Activated T-cell treated with anti-CD3 and anti-CD28 coated beads for 48 hours (primary cell): ENCODE results near the gene HSPA9.

Experiments
- DNase-seq: peaks from one replicate; pipeline ENCODE4 v3.0.0-alpha.2; 2020; ENCODE audit warnings: low read depth

The HSPA9 gene

DNA sequence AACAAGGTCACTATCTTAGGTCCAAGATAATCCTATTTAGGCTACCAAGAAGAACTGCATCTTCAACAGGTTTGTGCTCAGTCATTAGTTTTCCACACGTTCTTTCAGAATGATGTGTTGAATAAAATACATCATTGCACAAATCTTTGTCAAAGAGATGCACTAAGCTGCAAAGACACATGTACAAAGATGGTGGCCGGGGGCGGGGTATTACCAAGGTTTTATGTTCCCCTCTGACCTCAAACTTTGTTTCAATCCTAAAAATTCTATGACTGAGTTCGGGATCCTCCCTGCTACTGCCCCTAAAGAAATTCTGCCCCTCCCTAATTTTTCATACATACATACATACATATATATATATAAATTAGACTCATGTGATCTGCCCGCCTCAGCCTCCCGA lies 14.2 kb downstream of the HSPA9 start:
- no peak for DNase-seq

DNA sequence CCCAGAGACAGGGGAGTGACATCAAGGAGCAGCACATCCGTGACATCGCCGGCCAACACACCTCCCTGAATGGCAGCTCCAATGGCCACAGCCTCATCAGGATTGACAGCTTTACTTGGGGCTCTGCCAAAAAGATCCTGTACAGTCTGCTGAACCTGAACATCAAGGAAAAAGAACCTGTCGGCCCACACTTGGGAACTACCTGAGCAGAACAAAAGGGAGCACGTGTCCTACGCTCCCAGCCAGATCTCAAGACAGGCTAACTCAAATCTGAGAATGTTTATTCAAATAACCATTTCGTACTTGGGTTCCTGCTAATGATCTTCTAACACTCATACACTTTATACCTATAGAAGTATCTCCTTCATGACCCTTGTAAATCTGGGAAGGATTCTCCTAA lies 15.3 kb downstream of the HSPA9 start:
- no peak for DNase-seq

DNA sequence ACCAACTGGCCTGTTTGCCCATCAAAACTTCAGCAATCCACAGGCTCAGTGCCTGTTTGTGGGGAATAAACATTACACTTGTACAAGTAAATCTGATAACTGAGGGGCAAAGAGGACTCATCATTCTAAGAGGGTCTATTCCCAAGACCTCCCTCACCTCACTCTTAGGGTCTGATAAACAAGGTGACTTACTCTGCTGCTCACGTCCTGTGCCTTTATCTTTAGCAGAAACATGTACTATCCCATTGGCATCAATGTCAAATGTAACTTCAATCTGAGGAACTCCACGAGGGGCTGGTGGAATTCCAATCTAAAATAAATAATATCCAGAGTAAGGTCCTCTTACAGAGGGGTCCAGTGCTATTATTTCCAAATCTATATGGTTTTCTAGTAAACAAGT lies 17.5 kb downstream of the HSPA9 start:
- no peak for DNase-seq

DNA sequence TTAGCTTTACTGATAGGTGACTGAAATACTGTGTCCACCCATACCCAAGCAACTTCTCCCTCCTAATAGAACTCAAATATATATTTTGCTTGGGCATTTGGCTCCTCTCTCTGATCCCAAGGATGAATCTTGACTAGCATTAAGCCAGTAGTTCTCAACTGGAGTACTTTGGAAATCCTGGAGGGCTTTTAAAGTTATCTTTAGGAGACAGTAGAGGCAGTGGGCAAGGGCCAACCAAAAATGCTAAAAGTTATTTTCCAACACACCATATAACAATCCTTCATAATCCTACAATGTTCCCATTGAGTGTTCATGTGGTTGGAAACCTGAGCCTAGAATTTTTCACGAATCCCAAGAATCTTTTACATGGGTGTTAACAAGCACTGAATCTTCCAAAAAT lies 21.1 kb downstream of the HSPA9 start:
- no peak for DNase-seq

DNA sequence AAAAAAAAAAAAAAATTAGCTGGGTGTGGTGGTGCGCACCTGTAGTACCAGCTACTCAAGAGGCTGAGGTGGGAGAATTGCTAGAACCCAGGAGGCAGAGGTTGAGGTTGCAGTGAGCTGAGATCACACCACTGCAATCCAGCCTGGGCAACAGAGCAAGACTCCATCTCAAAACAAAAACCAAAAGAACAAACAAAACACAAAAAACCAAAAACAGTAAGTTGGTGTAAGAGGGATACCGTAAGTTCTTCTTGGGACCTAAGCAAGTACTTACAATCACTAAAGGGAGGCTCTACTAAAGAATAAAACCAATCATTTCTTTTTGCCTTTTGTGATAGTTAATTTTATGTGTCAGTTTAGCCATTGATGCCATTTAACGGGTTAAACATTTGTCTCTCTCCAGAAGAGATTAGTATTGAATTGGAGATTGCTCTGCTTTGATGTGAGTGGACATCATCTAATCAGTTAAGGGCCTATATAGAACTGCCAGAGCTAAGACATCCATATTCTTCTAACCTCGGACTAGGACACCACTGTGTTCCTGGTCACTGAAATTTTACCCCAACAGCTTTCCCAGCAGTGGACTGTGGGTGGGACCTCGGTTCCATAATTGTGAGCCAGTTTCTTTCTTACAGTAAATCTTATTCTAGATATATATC lies 21.6 kb downstream of the HSPA9 start:
- no peak for DNase-seq

DNA sequence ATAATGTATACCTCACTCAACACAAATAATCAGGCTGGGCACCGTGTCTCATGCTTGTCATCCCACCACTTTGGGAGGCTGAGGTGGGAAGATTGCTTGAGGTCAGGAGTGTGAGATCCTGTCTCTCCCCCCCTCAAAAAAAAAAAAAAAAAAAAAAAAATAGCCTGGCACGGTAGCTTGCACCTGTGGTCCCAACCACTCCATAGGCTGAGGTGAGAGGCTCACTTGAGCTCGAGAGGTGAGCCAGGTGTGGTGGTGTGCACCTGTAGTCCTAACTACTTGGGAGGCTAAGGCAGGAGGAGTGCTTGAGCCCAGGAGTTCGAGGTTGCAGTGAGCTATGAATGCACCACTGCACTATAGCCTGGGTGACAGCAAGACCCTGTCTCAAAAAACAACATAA lies 22.5 kb downstream of the HSPA9 start:
- DNase-seq = no peak

DNA sequence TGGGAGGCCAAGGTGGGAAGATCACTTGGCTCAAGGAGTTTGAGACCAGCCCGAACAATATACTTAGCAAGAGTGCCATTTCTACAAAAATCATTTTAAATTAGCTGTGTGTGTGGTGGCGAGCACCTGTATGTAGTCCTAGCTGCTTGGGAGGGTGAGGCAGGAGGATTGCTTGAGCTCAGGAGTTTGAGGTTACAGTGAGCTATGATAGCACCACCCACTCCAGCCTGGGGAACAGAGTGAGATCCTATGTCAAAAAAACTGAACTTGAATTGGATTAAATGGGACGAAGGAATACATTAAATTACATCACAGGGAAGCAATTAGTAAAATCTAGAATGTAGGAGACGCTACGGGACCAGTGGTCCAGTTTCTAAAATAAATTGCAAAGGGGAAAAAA lies 25.8 kb downstream of the HSPA9 start:
- DNase-seq = no peak

DNA sequence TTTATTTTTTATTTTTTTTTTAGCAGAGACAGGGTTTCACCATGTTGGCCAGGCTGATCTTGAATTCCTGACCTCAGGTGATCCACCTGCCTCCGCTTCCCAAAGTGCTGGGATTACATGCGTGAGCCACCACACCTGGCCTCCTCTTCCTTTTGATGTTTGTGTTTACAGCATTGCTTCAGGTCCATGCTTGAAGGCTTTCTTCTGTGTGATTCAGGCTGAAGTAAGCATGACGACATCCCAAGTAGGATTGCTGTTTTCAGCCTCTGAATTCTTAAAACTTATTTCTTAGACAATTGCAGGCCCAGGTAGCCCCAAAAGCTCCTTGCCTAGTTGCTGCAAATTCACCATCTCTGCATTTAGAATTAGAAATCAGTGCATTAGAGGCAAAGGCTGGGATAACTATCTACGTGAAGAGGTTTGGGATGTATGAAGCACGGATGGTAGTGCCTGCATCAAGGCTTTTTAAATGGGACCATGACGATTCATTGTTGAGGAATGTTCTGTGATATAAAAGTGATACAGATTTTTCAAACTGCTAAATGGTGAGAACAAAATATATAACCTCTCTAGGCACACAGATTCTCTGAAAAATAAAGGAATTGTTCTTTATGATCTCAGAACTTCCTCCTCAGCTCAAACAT lies 29.2 kb downstream of the HSPA9 start:
- DNase-seq = no peak

DNA sequence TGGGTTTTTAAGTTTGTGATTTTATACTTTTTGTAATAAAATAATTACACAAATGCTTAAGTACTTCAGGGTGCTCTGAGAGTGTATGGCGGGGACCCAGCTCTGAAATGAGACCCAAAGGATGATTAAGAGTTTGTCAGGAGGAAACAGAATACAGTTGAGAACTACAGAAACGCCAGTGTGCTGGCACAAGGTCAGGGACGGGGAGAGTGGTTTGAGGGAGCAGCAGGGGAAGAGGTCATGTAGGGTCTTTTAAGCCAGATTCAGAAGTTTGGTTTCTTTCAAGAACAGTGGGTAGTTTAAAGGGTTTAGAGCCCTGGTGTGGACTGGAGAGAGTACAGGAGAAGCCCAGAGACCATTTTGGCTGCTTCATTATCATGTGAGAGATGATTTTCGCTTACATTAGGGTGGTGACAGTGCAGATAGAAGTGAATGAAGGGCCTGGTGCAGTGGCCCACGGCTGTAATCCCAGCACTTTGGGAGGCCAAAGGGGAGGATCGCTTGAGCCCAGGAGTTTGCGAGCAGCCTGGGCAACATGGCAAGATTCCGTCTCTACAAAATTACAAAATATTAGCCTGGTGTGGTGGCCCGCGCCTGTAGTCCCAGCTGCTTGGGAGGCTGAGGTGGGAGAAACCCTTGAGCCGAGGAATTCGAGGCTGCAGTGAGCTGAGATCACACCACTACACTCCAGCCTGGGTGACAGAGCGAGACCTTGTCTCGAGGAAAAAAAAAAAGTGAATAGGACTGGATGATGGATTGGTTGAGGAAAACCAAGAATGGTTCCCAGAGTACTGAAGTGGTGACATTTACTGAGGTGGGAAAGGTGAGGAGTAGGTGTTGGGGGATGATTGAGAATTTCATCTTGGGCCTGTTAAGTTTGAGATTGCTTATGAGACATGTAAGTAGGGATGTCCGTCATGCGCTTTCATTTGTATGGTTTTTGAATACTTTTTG lies 30.7 kb downstream of the HSPA9 start:
- no peak for DNase-seq

DNA sequence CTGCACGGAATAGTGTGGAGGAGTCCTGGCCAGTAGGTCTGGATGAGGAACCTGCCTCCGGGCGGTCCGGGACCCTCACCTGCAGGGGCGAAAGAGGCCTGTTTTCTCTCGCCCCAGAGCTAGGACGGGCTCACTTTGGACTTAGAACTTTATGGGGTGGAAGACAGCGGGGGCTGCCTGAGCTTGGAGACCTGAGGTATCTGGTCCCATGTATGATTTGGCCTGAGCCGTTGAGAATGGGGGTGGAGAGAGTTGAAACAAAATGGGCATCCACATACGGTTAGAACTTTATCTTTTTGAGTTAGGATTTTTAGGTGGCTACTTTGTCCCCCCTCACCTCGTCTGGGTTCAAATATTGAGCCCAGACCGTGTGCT lies 31.5 kb downstream of the HSPA9 start:
- DNase-seq = no peak

DNA sequence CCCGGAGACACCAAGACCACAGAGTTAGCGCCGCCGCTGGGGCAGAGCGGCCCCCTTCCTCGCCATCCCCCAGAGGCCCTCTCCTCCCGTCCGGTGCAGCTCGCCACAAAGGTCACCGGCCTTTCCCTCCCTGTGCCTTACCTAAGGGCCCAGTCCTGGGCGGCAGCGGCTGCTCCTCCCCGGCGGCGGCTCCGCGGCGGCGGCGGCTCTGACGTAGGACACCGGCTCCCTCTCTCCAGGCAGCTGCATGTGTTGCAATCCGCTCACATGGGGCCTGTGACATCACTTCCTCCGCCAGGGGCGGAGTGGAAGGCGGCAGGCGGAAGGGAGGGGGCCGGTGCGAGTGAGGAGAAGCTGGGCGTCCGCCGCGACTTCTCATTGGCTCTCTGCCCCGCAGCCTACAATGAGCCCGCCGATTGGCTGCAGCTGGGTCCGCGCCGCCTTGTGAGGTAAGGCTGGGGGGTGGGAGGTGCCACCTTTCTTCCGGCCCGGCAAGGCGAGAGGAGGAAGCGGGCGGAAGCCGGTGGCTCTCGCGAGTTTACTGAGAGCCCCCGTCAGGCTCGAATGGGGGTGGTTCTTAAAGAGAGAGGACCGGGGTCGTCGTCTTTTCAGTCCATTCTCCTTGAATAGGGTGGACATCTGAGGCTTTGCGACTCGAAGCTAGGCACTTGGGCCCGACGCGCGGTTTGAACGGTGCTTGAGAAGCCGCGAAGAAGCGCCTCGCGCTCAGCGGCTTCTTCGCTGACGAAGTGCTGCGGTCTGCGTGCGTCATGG lies 32.1 kb downstream of the HSPA9 start, which contains the start of gene ETF1:
ETF1 (minus strand) TSS at position 281 of the 774 bp plus-strand sequence. CDS start 318 bp downstream, outside the sequence.
- DNase-seq = peak; percentile 99

DNA sequence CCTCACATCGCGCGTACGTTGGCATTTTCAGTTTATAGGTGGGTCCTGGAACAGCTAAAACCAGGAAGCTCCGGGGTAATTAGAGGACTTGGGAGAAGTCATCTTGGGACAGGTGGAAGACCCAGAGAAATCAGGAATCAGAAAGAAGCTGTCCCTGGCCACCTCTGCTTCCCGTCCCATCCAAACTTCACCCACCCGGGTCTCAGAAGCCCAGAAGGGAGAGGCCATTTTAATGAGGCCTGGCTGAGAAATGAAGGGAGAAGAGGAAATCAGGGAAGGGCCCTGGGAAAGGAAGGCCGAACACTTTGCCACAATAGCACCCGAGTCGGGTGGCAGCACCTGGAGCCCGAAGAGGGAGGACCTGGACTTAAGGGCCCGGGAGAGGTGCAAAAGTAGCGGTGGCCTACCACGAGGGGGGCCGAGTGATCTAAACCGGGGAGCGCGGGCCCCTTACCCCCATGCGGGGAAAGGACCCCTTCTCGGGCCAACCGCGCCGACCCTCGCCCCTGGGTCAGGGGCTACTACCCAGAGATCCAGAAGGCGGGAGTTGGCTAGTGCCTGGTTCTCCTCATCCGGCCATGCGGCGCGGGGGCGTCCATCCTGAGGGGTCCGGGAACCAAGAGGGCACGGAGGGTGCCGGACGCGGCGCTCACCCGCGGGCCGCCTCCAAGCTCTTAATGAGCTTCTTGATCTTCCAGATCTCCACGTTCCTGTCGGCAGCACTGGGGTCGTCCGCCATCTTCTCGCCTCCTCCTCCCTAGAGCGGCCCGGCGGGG lies 32.8 kb downstream of the HSPA9 start:
- DNase-seq = peak; percentile 19

DNA sequence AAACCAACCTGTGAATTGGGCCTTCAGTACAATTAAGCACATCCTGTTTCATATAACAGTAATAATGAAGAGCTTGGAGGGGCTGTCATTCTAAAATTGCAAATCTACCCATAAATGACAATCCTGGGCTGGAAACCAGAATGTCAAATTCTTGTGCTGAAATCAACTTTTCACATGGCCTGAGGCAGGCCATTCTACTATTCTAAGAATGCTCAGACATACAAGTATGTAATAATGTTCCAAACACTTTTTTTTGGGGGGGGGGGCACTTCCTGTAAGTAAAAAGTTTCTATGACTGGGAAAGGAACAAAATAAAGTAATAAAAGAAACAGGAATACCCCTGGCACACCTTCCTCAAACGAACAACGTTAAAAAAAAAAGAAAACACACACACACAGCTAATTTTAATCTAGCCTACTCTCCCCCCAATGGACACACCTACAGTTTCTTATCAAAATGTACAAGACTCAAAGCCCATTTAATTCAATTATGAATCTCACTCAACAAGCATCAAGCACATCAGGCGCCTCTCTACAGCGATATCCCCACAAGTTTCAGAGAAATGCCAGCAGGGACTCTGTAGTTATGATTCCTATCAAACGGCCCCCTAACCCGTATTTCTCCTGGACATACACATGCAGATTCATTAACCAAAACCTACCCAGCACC lies 33.6 kb downstream of the HSPA9 start:
- no peak for DNase-seq

DNA sequence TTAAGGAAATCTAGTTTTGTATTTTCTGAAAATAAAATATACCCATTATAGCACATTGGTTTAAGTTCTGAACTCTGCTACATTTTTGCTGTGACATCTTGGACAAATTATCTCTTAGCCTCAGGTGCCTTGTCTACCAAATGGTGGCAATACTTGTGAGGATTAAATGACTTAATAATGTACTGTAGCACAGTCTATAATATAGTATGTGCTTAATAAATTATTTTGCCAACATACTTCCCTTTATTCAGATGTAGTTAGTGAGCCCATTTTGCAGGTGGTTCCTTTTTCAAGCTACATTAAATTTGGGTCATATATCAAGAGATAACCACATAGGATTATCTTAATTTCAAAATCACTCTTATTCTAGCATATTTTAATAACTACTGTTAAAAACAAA lies 35.4 kb downstream of the HSPA9 start:
- no peak for DNase-seq

DNA sequence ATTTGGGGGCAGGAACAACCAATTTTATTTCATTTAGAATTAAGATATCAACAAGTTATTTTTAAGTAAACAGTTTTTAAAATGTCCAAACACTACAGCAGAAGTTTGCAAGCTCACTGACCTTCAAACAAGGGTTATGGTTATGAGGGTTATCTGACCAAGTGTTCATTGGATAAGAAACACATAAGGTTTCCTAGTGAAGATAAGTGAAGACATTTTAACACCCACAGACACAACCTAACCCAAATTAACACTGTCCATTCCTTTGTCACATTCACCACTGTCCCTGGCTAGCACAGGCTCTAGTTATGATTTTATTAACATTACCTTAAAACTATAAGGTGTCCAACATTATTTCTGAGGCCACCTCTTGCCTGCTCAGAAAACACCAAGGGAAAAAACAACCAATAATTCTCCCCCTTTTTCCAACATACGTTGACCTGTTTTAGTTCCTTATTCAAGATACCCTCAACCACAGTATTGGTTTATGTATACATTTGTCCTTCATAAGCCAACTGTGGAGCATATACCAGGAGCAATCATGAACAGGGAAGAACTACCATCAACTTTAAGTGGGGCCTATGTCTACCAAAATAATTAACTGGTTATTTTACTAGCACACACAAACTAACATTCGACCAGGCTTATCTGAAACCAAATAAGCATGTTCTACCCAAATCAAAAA lies 36.1 kb downstream of the HSPA9 start:
- DNase-seq = no peak

DNA sequence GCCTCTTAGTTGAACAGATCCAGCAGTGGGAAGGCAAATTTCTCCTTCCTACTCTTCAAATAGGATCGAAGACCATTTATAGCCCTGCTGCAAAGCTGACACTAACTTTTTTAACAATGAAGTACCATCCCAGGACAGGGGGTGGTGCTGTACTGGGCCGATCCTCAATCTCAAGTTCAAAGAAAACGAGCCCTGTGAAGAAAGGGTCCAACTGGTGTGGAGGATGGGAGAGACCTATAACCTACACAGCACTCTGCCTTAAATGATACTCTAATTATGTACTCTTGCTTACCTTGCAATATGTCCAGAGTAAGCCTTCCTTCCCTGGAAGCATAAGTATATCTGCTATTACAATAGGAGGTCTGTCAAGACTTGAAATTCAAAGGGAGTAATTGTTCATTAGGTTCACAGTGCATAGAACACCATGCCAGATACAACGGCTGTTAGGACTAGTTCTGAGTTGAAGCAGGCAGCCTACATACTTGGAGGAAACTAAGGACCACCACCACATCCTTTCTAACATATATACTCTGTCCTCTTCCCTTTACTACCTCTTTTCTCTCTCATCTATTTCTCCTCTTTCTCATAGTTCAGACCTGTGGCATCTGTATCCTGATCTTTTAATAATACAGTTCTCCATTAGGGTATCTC lies 38.4 kb downstream of the HSPA9 start:
- DNase-seq = no peak

DNA sequence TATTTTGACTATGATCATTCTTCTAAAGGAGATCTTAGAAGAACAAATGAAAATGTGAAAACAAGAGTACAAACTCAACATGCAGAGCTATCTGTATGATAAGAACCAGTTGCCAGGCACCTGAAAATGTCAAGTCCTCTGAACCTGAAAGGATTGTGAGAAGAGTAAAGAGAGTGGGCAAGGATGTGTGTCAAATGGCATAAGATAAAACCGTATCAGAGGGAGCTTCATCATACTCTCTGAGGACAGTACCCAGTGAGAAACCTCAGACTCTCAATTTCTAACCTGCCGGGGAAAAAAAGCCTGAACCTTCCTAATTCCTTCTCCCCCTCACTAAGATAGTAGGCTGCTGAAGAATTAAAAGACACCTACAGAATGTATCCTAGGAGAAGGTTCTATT lies 39.0 kb downstream of the HSPA9 start:
- DNase-seq = no peak

DNA sequence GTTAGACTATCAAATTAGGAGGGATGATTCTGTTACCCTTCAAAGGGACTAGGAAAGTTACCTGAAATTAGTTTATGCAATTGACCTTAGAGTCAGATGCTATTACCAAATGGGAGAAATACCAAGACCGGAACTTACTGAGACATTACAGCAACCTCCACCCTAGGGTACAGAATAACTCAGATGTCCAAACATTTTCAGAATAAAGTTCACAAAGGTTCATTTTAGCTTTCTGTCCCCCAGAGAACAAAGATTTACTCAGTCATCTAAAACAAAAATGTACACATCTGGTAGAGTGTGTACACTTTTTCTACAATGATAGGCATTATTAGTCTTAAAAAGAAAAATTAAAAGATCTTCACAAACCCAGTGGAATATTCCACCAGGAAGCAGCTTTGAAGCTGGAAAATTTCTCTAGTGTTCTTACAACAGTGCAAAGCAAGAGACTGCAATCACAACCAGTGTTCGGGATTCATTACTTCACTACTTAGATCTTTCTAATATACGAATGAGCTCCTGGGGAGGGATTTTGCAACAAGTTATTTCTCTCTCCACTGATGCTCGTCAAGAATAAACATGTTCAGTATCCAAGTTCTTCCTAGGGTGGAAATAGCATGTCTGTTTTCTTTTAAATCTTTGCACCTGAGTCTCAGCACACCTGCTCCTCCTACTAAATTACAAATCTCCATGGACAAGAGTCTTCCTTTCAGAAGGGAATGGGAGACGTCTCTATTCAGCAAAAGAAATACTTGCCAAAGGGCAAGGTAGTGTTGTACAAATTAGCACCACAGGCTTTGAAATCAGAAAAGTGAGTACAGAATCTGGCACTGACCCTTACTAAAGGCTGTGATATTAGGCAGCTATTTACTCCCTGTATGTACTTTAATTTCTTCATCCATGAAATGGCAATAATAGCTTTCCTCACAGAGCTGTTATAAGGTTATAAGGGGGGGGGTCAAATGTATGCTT lies 40.9 kb downstream of the HSPA9 start:
- DNase-seq = no peak
